OCI-LY7 (cell line): ENCODE results near the gene ANO2. TPM values are rescaled to one million over a fixed set of nuclear protein-coding genes. Genes with fewer than 3 reads are reported as not detected.

ENCODE experiments used
- BruUV-seq: library from RNA; stranded (reverse); fragments of 400-500 nt; replicated peaks from 2 replicates; lab custom pipeline; 2021; lab: Mats Ljungman, UMichigan
- CTCF ChIA-PET: fragments of 300-600 bp; sonication (Branson Sonifier 250); formaldehyde crosslinking; loops from one replicate; lab custom pipeline; 2022; ENCODE audit warnings: antibody characterized with exemption; ENCODE audit not compliant: unreplicated experiment; lab: Charles Lee
- POLR2A ChIA-PET: fragments of 300-600 bp; sonication (Branson Sonifier 250); formaldehyde crosslinking; loops from one replicate; lab custom pipeline; 2022; ENCODE audit warnings: antibody characterized with exemption; lab: Charles Lee
- DNase-seq: peaks from one replicate; pipeline ENCODE4 v3.0.0-alpha.2; 2015; ENCODE audit warnings: low spot score
- H2AFZ ChIP-seq: fragments of 200-600 bp; sonication (generic), shearing (Covaris generic); 2 replicates; pipeline ENCODE4 v1.6.1; 2014; ENCODE audit warnings: mild to moderate bottlenecking, antibody characterized with exemption, low read length, moderate library complexity
- H3K27ac ChIP-seq: fragments of 200-600 bp; sonication (generic); 2 replicates; pipeline ENCODE4 v1.5.1; 2014; ENCODE audit warnings: mixed run types, low read depth, mild to moderate bottlenecking, moderate library complexity, low read length, inconsistent platforms; ENCODE audit not compliant: poor library complexity, severe bottlenecking
- H3K36me3 ChIP-seq: fragments of 200-600 bp; sonication (generic); 2 replicates; pipeline ENCODE4 v1.6.1; 2014; ENCODE audit warnings: mild to moderate bottlenecking, antibody characterized with exemption, low read length, moderate library complexity, mixed read lengths; ENCODE audit not compliant: insufficient read depth
- H3K4me1 ChIP-seq: fragments of 200-600 bp; sonication (generic); 2 replicates; pipeline ENCODE4 v1.5.1; 2014; ENCODE audit warnings: mild to moderate bottlenecking, low read length; ENCODE audit not compliant: insufficient read depth, poor library complexity, severe bottlenecking
- H3K4me2 ChIP-seq: fragments of 200-600 bp; sonication (generic); 2 replicates; pipeline ENCODE4 v1.6.1; 2014; ENCODE audit warnings: mild to moderate bottlenecking, low read length
- H3K4me3 ChIP-seq: fragments of 200-600 bp; sonication (generic); 2 replicates; pipeline ENCODE4 v1.5.1; 2014; ENCODE audit warnings: mild to moderate bottlenecking, low read depth, low read length; ENCODE audit not compliant: poor library complexity, severe bottlenecking
- H3K79me2 ChIP-seq: fragments of 200-600 bp; sonication (generic); 2 replicates; pipeline ENCODE4 v1.6.1; 2016; ENCODE audit warnings: low read depth, mild to moderate bottlenecking, low read length, moderate library complexity, mixed read lengths; ENCODE audit not compliant: insufficient read depth
- H3K9me2 ChIP-seq: fragments of 200-600 bp; sonication (generic); 2 replicates; pipeline ENCODE4 v1.6.1; 2016; ENCODE audit warnings: mild to moderate bottlenecking, low read length, mixed read lengths; ENCODE audit not compliant: insufficient read depth
- H3K9me3 ChIP-seq: fragments of 200-600 bp; sonication (generic); 2 replicates; pipeline ENCODE4 v1.6.1; 2014; ENCODE audit warnings: mild to moderate bottlenecking, mixed run types, low read length, mixed read lengths
- H4K20me1 ChIP-seq: fragments of 200-600 bp; sonication (generic); 2 replicates; pipeline ENCODE4 v1.6.1; 2014; ENCODE audit warnings: mild to moderate bottlenecking, antibody characterized with exemption, low read length, moderate library complexity, mixed read lengths; ENCODE audit not compliant: insufficient read depth
- EZH2phosphoT487 ChIP-seq: fragments of 200-600 bp; sonication (generic); IDR thresholded peaks from 2 replicates; pipeline ENCODE4 v1.6.1; 2018; ENCODE audit warnings: low read depth, borderline replicate concordance, mild to moderate bottlenecking, mixed run types, antibody characterized with exemption, low read length, moderate library complexity, mixed read lengths
- intact Hi-C: fragments of 100-400 bp; cut with micrococcal nuclease; formaldehyde crosslinking; loops from one replicate; pipeline ENCODE4 v1.10.0; 2022; ENCODE audit not compliant: unreplicated experiment
- total RNA-seq, 2 experiments: library from RNA; depleted of rRNA in 1 of 2; stranded (reverse); fragments of >200 nt in 1 of 2; shearing (Covaris generic) in 1 of 2; gene quantifications; 2 replicates each; pipeline ENCODE4 v1.2.3, GENCODE V29; 2014 to 2022
- TF ChIP-seq, protein P1 (sequence below): fragments of 200-600 bp; sonication (generic); conservative IDR thresholded peaks from 2 replicates; pipeline ENCODE4 v1.5.1; 2014; ENCODE audit warnings: mild to moderate bottlenecking, antibody characterized with exemption, low read length, moderate library complexity, mixed read lengths

ANO2 gene
- total RNA-seq, 2 experiments from 2014 or later = not detected

DNA sequence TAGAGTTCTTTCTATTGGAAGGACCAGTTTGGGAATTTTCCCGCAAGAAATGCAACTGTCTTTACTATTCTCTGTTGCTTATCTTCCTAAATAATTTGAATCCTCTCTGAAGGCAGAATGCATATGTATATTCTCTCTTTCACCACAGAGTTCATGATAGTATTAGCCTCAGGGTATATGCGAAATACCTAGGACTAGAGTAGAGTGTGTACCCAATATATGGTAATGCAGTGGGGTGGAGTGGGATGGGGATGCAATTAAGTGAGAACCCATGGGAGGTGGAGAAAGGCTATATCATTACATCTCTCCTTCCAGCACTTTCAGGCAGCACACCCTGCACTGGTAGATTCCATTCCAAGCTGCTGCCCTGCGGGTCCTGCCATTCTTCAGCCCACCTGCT is 207.3 kb downstream of the ANO2 start:
- H3K4me2 ChIP-seq = no peak overlapping the region
- no peak overlapping the region for H3K4me3 ChIP-seq
- intact Hi-C loops = no loop called here
- H3K36me3 ChIP-seq = no peaks in the 10 kb centered on the region
- H4K20me1 ChIP-seq = no peaks in the 10 kb centered on the region
- no TSS peak for BruUV-seq
- H3K4me1 ChIP-seq = no peaks in the 10 kb centered on the region
- ChIA-PET POLR2A (no interaction called here), CTCF (no interaction called here)
- H3K9me2 ChIP-seq = no peaks in the 10 kb centered on the region
- H3K27ac ChIP-seq = no peak overlapping the region
- TF ChIP-seq, protein P1, sequence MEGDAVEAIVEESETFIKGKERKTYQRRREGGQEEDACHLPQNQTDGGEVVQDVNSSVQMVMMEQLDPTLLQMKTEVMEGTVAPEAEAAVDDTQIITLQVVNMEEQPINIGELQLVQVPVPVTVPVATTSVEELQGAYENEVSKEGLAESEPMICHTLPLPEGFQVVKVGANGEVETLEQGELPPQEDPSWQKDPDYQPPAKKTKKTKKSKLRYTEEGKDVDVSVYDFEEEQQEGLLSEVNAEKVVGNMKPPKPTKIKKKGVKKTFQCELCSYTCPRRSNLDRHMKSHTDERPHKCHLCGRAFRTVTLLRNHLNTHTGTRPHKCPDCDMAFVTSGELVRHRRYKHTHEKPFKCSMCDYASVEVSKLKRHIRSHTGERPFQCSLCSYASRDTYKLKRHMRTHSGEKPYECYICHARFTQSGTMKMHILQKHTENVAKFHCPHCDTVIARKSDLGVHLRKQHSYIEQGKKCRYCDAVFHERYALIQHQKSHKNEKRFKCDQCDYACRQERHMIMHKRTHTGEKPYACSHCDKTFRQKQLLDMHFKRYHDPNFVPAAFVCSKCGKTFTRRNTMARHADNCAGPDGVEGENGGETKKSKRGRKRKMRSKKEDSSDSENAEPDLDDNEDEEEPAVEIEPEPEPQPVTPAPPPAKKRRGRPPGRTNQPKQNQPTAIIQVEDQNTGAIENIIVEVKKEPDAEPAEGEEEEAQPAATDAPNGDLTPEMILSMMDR = no peak
- no peak for TF ChIP-seq EZH2phosphoT487
- no peak overlapping the region for H2AFZ ChIP-seq
- DNase-seq = no peak
- H3K79me2 ChIP-seq = no peaks in the 10 kb centered on the region
- no peaks in the 10 kb centered on the region for H3K9me3 ChIP-seq

DNA sequence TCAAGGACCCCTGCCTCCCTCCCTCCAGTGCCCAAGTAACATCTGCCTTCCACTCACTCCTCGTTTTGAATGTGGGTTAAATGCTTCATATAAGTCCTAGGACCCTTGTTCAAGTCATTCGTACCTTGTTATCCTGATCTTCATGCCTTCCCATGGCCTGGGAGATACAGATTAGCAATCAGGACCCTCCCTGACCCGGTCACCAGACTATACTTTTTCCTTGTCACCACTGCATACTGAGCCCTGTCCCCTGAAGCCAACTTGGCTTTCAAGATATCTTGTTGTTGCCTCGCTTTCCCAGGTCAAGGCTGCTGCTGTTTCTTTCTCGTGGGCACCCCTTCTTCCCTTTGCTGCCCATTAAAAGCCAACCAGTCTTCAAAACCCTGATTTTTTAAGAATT is 208.5 kb downstream of the ANO2 start:
- H3K79me2 ChIP-seq = no peaks in the 10 kb centered on the region
- H3K27ac ChIP-seq = no peak overlapping the region
- H3K36me3 ChIP-seq = no peaks in the 10 kb centered on the region
- no peaks in the 10 kb centered on the region for H3K9me2 ChIP-seq
- intact Hi-C loops = no loop called here
- TF ChIP-seq, protein P1 = no peak
- TF ChIP-seq EZH2phosphoT487 = no peak
- CTCF ChIA-PET = no interaction called here
- no peak overlapping the region for H3K4me3 ChIP-seq
- no peaks in the 10 kb centered on the region for H3K9me3 ChIP-seq
- no peaks in the 10 kb centered on the region for H4K20me1 ChIP-seq
- no peak overlapping the region for H2AFZ ChIP-seq
- no peak overlapping the region for H3K4me2 ChIP-seq
- no peak for DNase-seq
- BruUV-seq = no TSS peak
- POLR2A ChIA-PET = no interaction called here
- H3K4me1 ChIP-seq = no peaks in the 10 kb centered on the region

DNA sequence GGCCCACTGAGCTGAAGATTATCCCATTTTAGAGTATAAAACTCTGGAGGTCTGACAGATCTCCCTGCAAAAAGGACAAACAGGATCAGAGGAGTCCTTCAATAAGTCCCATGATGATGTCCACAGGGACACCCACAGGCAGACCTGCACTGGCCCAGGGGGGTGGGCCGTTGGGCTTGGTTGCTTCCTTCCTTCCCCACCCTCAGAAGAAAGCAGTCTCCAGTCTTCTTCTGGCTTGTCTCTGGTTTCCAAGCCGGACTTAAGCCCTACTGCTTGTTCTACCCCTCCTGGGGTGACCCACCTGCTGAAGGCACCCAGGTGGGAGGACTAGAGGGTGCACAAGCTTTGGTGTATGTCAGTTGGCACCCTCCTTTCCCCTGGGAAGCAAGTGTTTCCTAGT is 209.0 kb downstream of the ANO2 start:
- Histone ChIP-seq H2AFZ (no peak overlapping the region), H3K9me2 (no peaks in the 10 kb centered on the region), H3K79me2 (no peaks in the 10 kb centered on the region), H3K36me3 (no peaks in the 10 kb centered on the region), H4K20me1 (no peaks in the 10 kb centered on the region), H3K4me2 (no peak overlapping the region), H3K4me1 (no peaks in the 10 kb centered on the region), H3K27ac (no peak overlapping the region), H3K9me3 (no peaks in the 10 kb centered on the region), H3K4me3 (no peak overlapping the region)
- DNase-seq = no peak
- TF ChIP-seq, protein P1 = no peak
- no peak for TF ChIP-seq EZH2phosphoT487
- intact Hi-C loops = no loop called here
- ChIA-PET POLR2A (no interaction called here), CTCF (no interaction called here)
- no TSS peak for BruUV-seq
